Measurements from ENCODE around the gene ENTPD6. TPM values are rescaled to one million over a fixed set of nuclear protein-coding genes. Genes with fewer than 3 reads are reported as not detected.
"Not testable (repeated sequence)": the region's sequence is repeated elsewhere in the genome, so short reads cannot be mapped to it uniquely, and the experiment has no call there.

ENTPD6 gene
- polyA plus RNA-seq, 3 donors = 45.1 to 50.4 (median 48.9) TPM

GRCh38 chr20:25178563-25179438 lies 16.7 kb upstream of the ENTPD6 start:
- peak in 7 of 11 donors; percentile 4 to 22 (median 15) for DNase-seq (ENCODE audit: extremely low read depth in 1 of 11, low read depth in 9 of 11, low spot score in 4 of 11)

- DNase-seq (ENCODE audit: extremely low read depth in 1 of 11, low read depth in 9 of 11, low spot score in 4 of 11) = no peak
Observed at GRCh38 chr20:25179439-25180089, 15.9 kb upstream of the ENTPD6 start.

- DNase-seq (ENCODE audit: extremely low read depth in 1 of 11, low read depth in 9 of 11, low spot score in 4 of 11) = not testable (repeated sequence)
Observed at GRCh38 chr20:25184391-25184790, 11.1 kb upstream of the ENTPD6 start.

- DNase-seq (ENCODE audit: extremely low read depth in 1 of 11, low read depth in 9 of 11, low spot score in 4 of 11) = no peak
Observed at GRCh38 chr20:25187220-25187619, 8.3 kb upstream of the ENTPD6 start.

GRCh38 chr20:25187635-25188034 lies 7.9 kb upstream of the ENTPD6 start:
- no peak for DNase-seq (ENCODE audit: extremely low read depth in 1 of 11, low read depth in 9 of 11, low spot score in 4 of 11)

- no peak for DNase-seq (ENCODE audit: extremely low read depth in 1 of 11, low read depth in 9 of 11, low spot score in 4 of 11)
Observed at GRCh38 chr20:25188218-25188617, 7.3 kb upstream of the ENTPD6 start.

DNA sequence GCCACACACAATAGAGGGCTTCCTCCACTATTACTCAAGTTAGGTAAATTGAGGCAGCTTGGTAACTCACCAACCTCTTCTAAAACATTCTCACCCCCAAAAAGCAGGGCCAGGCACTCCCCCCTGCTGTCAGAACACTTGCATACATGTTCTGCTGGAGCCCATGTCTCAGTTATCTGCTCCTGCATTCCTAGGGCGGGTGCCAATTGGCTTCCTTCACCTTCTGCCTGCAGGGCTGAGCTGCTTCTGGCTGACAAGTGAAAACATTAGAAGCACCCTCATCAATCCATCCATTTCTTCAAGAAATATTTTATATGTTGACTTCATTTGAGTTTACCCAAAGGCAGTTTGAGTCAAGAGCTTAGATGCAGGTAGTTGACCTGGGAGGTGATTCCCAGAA lies 4.5 kb upstream of the ENTPD6 start:
- DNase-seq (ENCODE audit: extremely low read depth in 1 of 11, low read depth in 9 of 11, low spot score in 4 of 11) = no peak

DNA sequence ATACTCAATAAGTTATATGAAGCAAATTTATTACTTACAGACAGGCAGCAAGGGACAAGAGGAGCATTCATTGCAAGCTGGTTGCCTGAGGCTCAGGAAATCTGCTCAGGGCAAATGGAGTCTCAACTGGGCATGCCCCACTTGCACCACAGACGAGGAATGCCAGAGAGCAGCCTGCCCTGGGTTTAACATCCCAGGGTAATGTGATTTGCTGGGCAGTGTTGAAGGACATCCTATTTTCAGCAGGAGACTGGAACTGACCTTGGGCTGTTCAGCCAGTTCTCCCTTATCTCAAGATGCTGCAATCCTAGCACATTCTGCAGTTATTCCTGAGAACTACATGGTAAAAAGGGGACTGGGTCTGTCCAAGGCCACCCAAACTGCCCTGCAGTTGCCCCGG lies 3.8 kb upstream of the ENTPD6 start:
- DNase-seq (ENCODE audit: extremely low read depth in 1 of 11, low read depth in 9 of 11, low spot score in 4 of 11) = peak in 1 of 11 donors; percentile 5

DNA sequence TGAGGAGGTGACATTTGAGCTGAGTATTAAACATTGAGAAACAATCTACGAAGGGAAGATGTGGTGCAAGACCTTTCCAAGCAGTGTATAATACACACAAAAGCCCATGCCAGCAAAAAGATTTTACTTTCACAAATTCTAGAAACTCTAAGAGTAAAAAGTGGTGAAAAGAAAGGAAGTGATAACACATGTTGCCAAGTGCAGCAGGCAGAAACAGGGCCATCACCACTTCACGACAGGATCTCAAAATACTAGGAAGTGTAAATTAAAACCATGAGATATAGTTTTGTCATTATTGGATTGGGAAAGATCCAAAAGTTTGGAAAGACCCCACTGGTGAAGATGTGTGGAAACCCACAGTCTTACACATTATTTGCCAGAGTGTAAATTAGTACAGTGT lies 1.7 kb upstream of the ENTPD6 start:
- no peak for DNase-seq (ENCODE audit: extremely low read depth in 1 of 11, low read depth in 9 of 11, low spot score in 4 of 11)

- no peak for DNase-seq (ENCODE audit: extremely low read depth in 1 of 11, low read depth in 9 of 11, low spot score in 4 of 11)
Observed at GRCh38 chr20:25194333-25194972, 1.1 kb upstream of the ENTPD6 start.

DNA sequence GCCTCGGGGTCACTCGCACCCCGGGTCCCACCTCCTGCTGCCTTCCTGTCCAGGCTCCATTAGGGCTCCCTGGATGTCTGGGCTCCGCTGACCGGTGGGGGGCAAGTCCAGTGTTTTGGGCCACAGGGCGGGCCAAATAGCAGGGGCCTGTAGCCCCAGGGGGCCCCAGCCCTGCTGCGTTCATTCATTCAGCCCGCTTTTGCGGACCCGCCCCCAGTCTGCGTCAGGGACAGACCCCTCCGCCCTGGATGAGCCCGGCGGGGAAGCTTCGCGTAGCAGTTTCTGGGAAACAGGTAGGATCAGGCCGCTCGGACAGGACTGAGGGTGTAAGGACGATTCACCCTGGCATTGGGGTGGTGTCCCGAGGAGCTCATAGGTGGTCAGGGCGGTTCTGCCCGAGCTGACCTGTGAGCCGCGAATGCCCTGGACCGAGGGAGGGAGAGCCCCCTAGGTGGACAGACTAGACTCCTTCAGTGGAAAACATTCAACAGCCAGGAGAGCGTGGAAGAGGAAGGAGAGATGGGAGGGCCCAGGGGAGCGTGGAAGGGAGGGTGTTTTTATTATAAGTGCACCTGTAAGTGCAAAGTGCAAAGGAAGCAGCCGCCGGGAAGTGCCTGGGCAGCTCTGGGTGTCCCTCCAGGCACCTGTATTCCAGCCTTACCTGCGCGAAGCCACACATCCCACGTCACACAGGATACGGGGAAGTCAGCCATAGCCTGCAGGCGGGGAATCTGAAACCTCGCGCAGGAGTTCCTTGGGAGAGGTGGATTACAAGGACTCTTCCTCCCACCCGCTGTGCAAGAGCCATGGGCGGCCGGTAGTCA lies 662 bp downstream of the ENTPD6 start:
- peak in 9 of 11 donors; percentile 10 to 34 (median 26) for DNase-seq (ENCODE audit: extremely low read depth in 1 of 11, low read depth in 9 of 11, low spot score in 4 of 11)

DNA sequence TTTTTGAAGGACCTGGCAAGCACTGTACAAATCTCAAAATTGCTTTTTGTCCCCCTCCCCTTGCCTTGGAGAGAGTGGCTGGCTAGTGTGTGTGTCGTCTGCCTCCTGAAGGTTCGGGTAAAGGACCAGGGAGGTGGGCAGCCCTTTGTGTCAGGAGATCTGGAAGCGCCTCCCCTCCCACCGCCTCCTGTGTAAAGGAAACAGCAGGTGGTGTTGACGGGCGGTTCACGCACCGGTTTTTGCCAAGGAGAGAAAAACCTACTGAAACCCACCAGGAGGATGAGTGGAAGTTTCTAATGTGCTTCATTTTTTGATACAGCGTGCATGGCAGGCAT lies 1.2 kb downstream of the ENTPD6 start:
- DNase-seq (ENCODE audit: extremely low read depth in 1 of 11, low read depth in 9 of 11, low spot score in 4 of 11) = peak in 2 of 11 donors; percentile 6 to 7

DNA sequence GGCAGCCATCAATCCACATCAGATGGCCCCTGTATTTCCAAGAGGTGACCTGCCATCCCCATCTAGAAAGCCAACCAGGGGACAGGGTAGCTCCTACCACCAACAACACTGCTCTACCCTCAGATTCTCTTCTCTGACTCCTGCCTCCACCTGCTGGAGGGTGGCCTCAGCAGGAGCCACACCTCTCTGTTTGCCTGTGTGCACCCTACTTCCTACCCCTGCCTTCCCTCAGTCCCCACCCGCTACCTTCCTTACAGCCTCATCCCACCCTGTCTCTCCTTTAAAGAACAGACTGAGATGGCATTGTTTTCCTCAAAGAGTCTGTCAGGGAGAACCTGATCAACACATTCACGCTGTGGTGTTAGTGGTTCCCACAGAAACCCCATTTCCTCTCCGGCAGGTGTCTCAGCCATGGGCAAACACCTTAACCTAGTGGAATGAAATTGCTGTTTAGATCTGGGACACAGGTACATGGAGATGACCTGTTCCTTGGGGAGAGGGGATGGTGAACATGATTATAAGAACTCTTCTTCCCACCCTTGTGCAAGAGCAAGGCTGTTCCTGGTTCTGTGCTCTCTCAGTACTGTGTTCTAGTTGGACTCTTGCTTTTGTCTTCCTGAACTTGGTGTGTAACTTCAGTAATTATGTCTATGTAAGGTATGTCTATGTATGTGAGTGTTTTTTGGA lies 1.8 kb downstream of the ENTPD6 start:
- DNase-seq (ENCODE audit: extremely low read depth in 1 of 11, low read depth in 9 of 11, low spot score in 4 of 11) = no peak

- DNase-seq (ENCODE audit: extremely low read depth in 1 of 11, low read depth in 9 of 11, low spot score in 4 of 11) = no peak
Observed at GRCh38 chr20:25197870-25198190, 2.3 kb downstream of the ENTPD6 start.

DNA sequence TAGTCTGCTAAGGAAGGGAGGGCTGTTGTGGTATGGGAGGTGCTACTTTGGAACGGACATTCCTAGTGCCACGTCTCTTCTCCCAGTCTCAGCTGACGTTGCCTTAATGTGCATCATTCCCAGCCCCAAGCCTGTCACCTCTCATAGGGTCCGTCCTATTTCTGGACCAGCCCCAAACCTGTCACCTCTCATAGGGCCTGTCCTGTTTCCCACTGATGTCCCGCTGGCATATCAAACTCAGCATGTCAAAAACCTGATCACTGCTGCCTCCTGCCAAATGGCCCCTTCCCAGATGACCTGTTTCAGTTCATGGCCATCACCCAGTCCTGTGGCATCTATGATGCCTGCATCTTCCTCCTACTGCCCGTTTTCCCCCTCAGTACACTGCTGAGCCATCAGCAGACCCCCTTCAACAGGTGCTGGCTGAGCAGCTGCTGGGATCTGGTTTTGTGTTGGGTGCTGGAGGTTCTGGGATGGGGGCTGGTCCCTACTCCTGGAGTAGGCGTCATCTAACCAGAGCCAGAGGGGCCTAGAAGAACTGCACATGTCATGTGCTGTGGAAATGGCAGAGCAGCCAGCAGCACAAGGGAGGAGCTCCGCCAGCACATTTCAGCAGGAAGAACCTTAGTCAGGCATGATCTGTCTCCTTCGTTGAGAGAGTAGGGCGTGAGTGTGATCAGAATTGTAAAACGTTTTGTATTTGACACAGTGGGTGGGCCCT lies 3.3 kb downstream of the ENTPD6 start:
- DNase-seq (ENCODE audit: extremely low read depth in 1 of 11, low read depth in 9 of 11, low spot score in 4 of 11) = no peak

GRCh38 chr20:25199473-25200260 lies 4.2 kb downstream of the ENTPD6 start:
- DNase-seq (ENCODE audit: extremely low read depth in 1 of 11, low read depth in 9 of 11, low spot score in 4 of 11) = no peak

GRCh38 chr20:25203089-25203488 lies 7.6 kb downstream of the ENTPD6 start:
- DNase-seq (ENCODE audit: extremely low read depth in 1 of 11, low read depth in 9 of 11, low spot score in 4 of 11) = no peak

Data from renal cortex interstitium (tissue), 11 donors.